ENCODE data around the gene FOXN1.

FOXN1 gene

DNA sequence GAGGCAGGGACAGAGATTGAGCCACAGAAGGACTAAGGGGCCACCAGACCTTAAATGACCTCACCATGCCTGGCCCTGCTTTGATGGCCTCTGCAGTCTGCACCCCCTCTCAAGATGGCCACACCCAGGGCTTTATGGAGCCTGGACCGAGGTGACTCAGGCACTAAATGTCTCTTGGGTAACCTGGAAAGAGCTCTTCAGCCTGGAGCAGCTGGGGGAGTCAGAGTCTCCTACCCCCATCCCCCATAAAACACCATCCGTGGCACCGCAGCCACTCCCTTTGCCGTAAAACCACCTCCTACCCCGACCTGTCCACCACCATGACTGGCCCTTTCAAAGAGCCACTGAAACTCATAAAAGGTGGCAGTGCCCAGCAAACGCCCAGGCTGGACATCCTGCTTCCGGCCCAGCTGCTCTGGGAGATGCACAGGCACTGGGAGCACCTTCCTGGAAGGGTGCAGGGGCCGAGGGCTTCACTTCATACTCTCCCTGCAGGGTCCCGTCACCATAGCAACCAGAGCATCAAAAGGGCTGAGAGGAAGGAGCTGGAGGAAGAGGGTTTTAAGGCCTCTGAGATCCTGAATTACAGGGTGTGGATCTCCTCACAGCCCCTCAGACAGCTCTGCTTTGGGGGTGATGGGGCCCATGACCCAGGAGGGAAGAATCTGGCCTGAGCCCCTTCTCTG is 22.3 kb downstream of the FOXN1 start:
- no peak for DNase-seq (ENCODE audit: low read depth)
- TF ChIP-seq, protein P1, sequence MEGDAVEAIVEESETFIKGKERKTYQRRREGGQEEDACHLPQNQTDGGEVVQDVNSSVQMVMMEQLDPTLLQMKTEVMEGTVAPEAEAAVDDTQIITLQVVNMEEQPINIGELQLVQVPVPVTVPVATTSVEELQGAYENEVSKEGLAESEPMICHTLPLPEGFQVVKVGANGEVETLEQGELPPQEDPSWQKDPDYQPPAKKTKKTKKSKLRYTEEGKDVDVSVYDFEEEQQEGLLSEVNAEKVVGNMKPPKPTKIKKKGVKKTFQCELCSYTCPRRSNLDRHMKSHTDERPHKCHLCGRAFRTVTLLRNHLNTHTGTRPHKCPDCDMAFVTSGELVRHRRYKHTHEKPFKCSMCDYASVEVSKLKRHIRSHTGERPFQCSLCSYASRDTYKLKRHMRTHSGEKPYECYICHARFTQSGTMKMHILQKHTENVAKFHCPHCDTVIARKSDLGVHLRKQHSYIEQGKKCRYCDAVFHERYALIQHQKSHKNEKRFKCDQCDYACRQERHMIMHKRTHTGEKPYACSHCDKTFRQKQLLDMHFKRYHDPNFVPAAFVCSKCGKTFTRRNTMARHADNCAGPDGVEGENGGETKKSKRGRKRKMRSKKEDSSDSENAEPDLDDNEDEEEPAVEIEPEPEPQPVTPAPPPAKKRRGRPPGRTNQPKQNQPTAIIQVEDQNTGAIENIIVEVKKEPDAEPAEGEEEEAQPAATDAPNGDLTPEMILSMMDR (IDR thresholded peaks at IDR 0.05; ENCODE audit: low read depth, low read length) = no peak
- TF ChIP-seq, protein P2, sequence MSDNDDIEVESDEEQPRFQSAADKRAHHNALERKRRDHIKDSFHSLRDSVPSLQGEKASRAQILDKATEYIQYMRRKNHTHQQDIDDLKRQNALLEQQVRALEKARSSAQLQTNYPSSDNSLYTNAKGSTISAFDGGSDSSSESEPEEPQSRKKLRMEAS (IDR thresholded peaks at IDR 0.05; ENCODE audit: low read depth, low read length) = no peak
- TF ChIP-seq MYC (IDR thresholded peaks at IDR 0.05; ENCODE audit: low read depth, low read length) (no peak), POLR2A (IDR thresholded peaks at IDR 0.05; ENCODE audit: extremely low read depth, insufficient read length) (no peak)

DNA sequence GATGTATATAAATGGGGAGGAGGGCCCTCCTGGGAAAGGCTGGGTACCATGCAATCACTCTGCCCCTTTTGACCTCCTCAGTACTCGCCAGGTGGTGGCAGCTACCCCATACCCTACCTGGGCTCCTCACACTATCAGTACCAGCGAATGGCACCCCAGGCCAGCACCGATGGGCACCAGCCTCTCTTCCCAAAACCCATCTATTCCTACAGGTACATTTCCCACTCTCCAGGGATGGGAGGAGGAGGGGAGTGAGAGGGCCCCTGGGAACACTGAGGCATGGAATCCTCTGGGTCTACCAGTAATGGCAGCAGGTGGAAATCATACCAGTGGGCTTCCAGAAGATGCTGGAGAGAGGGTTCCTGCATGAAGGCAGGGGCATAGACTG is 22.9 kb downstream of the FOXN1 start:
- H3K4me3 ChIP-seq (ENCODE audit: low read depth, low read length) = no peak overlapping the region
- DNase-seq (ENCODE audit: low read depth) = no peak
- no peak for TF ChIP-seq POLR2A (IDR thresholded peaks at IDR 0.05; ENCODE audit: extremely low read depth, insufficient read length)

More for the DNA sequence above, 22.3 kb downstream of the FOXN1 start:
- no peak overlapping the region for H3K4me3 ChIP-seq (ENCODE audit: low read depth, low read length)

DNA sequence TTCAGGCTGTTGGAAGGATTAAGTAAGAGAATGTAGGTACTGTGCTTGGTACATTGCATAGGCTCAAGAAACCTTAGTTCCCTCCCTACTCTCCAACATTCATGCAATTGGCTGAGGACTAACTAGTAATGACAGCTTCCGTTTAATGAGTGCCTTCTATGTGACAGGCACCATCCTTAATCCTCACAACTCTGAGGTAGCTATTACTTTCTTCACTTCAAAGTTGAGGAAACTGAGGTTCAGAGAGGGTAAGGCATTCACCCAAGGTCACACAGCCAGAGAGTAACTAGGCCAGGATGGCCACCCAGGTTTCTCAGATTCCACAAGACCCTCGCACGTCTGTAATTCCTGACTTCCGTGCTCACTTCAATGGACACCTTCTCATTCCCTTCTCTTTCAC is 24.1 kb downstream of the FOXN1 start:
- H3K4me3 ChIP-seq (ENCODE audit: low read depth, low read length) = no peak overlapping the region
- DNase-seq (ENCODE audit: low read depth) = no peak
- TF ChIP-seq, protein P1 (IDR thresholded peaks at IDR 0.05; ENCODE audit: low read depth, low read length) = no peak
- TF ChIP-seq POLR2A (IDR thresholded peaks at IDR 0.05; ENCODE audit: extremely low read depth, insufficient read length) (no peak), MYC (IDR thresholded peaks at IDR 0.05; ENCODE audit: low read depth, low read length) (no peak)
- TF ChIP-seq, protein P2 (IDR thresholded peaks at IDR 0.05; ENCODE audit: low read depth, low read length) = no peak

DNA sequence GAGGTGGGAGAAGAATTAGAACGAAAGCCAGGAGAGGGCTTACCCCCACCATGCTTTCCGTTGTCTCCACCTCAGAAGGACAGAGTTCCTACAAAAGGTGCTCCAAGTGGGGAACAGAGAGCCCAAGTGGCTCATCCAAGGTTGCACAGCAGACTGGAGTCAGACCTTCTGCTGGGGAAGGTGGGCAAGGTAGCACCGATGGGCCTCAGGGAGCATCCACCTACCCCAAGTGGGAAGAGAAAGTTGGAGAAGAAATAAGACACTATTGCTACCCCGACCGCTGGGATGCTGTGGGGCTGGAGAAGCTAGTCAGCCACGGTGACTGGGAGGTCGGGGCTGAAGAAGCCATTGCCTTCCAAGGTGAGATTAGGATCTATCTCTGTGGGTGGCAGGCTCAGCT is 24.8 kb downstream of the FOXN1 start:
- DNase-seq (ENCODE audit: low read depth) = no peak
- TF ChIP-seq, protein P2 (IDR thresholded peaks at IDR 0.05; ENCODE audit: low read depth, low read length) = no peak
- TF ChIP-seq, protein P1 (IDR thresholded peaks at IDR 0.05; ENCODE audit: low read depth, low read length) = no peak
- TF ChIP-seq POLR2A (IDR thresholded peaks at IDR 0.05; ENCODE audit: extremely low read depth, insufficient read length) = no peak
- no peak for TF ChIP-seq MYC (IDR thresholded peaks at IDR 0.05; ENCODE audit: low read depth, low read length)
- H3K4me3 ChIP-seq (ENCODE audit: low read depth, low read length) = no peak overlapping the region

DNA sequence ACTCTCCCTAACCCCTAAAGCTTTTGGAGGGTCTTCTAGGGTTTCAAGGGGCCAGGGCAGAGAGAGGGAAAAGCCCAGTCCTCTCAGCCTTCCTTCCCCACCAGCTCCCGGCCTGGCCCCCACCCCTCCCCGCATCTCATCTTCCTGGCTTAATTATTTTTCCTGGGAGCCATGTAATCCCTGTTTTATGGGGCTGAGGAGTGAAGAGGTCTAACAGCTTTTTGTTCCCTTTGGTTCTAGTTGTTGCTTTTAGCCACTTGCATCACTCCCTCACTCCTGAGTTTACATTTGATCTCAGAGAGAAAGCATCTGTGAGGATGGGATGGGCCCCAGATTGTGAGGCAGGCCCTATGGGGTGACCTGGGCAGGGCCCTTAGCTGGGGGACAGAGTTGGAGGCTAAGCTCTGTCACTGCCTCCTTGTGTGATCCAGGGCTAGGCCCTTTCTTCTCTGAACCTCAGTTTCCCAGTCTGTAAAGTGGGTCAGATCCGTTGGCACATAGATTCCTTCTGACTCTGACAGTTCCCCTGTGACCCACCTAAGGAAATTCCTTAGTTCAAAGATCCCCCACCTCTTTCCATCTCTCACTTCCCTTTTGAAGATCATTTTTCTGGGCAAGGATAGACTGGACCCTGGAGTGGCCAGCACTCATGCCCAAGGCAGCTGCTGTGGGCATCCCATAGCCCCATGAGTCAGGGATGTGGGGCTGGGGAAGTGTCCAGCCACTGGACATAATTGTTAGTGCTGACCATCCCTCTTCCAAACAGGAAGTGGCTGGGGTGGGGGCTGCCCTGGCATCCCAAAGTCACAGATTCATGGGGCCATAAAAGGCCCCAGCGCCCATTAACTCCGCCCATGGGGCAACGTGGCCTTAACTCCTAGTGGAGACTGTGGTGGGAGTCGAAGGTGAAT is 26.2 kb downstream of the FOXN1 start:
- TF ChIP-seq POLR2A (IDR thresholded peaks at IDR 0.05; ENCODE audit: extremely low read depth, insufficient read length) = no peak
- TF ChIP-seq, protein P1 (IDR thresholded peaks at IDR 0.05; ENCODE audit: low read depth, low read length) = no peak
- DNase-seq (ENCODE audit: low read depth) = no peak
- no peak overlapping the region for H3K4me3 ChIP-seq (ENCODE audit: low read depth, low read length)

DNA sequence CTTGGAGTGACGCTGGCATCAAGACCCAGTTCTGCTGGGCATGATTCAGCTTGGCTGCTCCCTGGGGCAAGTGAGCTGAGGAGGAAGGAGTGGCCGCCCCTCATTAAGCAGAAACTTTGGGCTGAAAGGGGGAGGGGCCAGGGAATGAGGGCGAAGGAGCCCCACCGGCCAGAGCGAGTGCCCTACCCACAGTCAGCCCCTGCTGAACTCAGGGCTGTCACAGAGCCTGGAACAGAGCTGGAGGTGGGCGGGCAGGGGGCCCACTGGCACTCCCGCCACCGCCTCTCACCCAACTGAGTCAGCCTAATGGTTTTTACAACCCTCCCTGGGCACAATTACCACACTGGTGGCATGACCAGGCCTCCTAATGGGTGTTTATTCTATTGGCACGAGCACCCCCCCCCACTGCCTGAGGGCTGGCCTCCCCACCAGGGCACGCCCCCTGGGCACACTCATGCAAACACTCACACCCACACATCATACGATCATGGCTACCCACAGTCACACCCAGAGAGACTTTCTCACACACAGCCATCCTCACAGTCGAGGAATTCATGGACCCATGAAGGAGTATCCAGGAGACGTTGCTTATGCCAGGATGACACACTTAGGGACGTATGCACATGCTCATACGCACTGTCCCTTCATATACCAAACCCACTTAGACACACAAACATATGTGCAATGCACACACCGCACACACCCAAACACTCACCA is 27.1 kb downstream of the FOXN1 start:
- TF ChIP-seq MYC (IDR thresholded peaks at IDR 0.05; ENCODE audit: low read depth, low read length) (no peak), POLR2A (IDR thresholded peaks at IDR 0.05; ENCODE audit: extremely low read depth, insufficient read length) (no peak)
- TF ChIP-seq, protein P2 (IDR thresholded peaks at IDR 0.05; ENCODE audit: low read depth, low read length) = no peak
- TF ChIP-seq, protein P1 (IDR thresholded peaks at IDR 0.05; ENCODE audit: low read depth, low read length) = no peak
- DNase-seq (ENCODE audit: low read depth) = no peak
- H3K4me3 ChIP-seq (ENCODE audit: low read depth, low read length) = no peak overlapping the region

All from NB4 (cell line).